Loucy (cell line): ENCODE results near the gene NFASC.

Experiments
- H2AFZ ChIP-seq: fragments of 200-600 bp; sonication (generic); 2 replicates; pipeline ENCODE4 v1.6.0; 2016; ENCODE audit warnings: antibody characterized with exemption, mild to moderate bottlenecking, low read length, moderate library complexity
- H3F3A ChIP-seq: fragments of 200-600 bp; 2 replicates; pipeline ENCODE4 v1.6.0; 2016; ENCODE audit warnings: antibody characterized with exemption, low read depth, mild to moderate bottlenecking
- H3K27me3 ChIP-seq: fragments of 200-600 bp; sonication (generic); 2 replicates; pipeline ENCODE4 v1.6.1; 2014; ENCODE audit warnings: low read length, mild to moderate bottlenecking; ENCODE audit not compliant: insufficient read depth, poor library complexity, severe bottlenecking
- H3K36me3 ChIP-seq: fragments of 200-600 bp; sonication (generic); 2 replicates; pipeline ENCODE4 v1.6.1; 2016; ENCODE audit warnings: low read length; ENCODE audit not compliant: insufficient read depth
- H3K4me1 ChIP-seq: fragments of 200-600 bp; sonication (generic); 2 replicates; pipeline ENCODE4 v1.5.1; 2014; ENCODE audit warnings: low read length, mild to moderate bottlenecking; ENCODE audit not compliant: insufficient read depth, poor library complexity, severe bottlenecking
- H3K4me2 ChIP-seq: fragments of 200-600 bp; sonication (generic); 2 replicates; pipeline ENCODE4 v1.6.0; 2014; ENCODE audit warnings: antibody characterized with exemption, low read length, low read depth, mild to moderate bottlenecking; ENCODE audit not compliant: poor library complexity, severe bottlenecking
- H3K4me3 ChIP-seq: fragments of 200-600 bp; sonication (generic); 2 replicates; pipeline ENCODE4 v1.5.1; 2014; ENCODE audit warnings: low read length, mild to moderate bottlenecking, mixed read lengths; ENCODE audit not compliant: poor library complexity, severe bottlenecking
- H3K79me2 ChIP-seq: fragments of 200-600 bp; sonication (generic); 2 replicates; pipeline ENCODE4 v1.6.1; 2014; ENCODE audit warnings: low read length; ENCODE audit not compliant: insufficient read depth
- H3K9ac ChIP-seq: fragments of 200-600 bp; sonication (generic); 2 replicates; pipeline ENCODE4 v1.6.0; 2014; ENCODE audit warnings: mild to moderate bottlenecking, low read depth, low read length, moderate library complexity; ENCODE audit not compliant: poor library complexity, severe bottlenecking
- H3K9me2 ChIP-seq: fragments of 200-600 bp; sonication (generic); replicated peaks from 2 replicates; pipeline ENCODE4 v1.6.1; 2016; ENCODE audit warnings: low read depth, low read length, mixed read lengths
- H3K9me3 ChIP-seq: fragments of 200-600 bp; sonication (generic); 2 replicates; pipeline ENCODE4 v1.6.1; 2014; ENCODE audit warnings: mild to moderate bottlenecking, antibody characterized with exemption, low read length, low read depth; ENCODE audit not compliant: insufficient read depth
- H4K20me1 ChIP-seq: fragments of 200-600 bp; sonication (generic); 2 replicates; pipeline ENCODE4 v1.6.0; 2014; ENCODE audit warnings: antibody characterized with exemption, low read length, mild to moderate bottlenecking; ENCODE audit not compliant: insufficient read depth, poor library complexity, severe bottlenecking
- EZH2phosphoT487 ChIP-seq: fragments of 200-600 bp; IDR thresholded peaks from 2 replicates; pipeline ENCODE4 v1.6.1; 2018; ENCODE audit warnings: antibody characterized with exemption, mild to moderate bottlenecking, moderate library complexity, borderline replicate concordance
- TF ChIP-seq, protein P1 (sequence below): fragments of 200-600 bp; sonication (generic); conservative IDR thresholded peaks from 2 replicates; pipeline ENCODE4 v1.5.1; 2014; ENCODE audit warnings: mild to moderate bottlenecking, antibody characterized with exemption, low read length

NFASC gene

DNA sequence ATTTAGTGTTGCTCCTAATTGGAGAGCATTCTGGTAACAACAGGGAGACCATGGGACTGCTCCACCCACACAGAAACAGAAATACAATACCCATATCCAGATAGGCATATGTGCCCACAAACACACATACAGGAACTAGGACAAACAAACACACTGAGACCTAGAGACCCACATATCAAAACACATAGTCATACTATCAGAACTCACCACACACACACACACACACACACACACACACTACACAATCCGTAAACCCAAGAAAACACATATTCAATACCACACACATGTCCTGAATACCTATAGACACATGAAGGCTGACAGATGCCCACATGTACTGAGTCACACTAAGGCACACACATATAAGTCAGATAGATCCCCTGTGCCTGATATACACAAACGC, 3.5 kb upstream of the NFASC start:
- Histone ChIP-seq H3K9me3 (no peaks in the 10 kb centered on the region), H3K4me3 (no peak overlapping the region), H3K36me3 (no peaks in the 10 kb centered on the region), H3K4me2 (no peak overlapping the region), H3K27me3 (no peaks in the 10 kb centered on the region), H3K79me2 (no peaks in the 10 kb centered on the region), H2AFZ (no peak overlapping the region), H3K9ac (no peak overlapping the region), H3K9me2 (no peaks in the 10 kb centered on the region), H3K4me1 (no peaks in the 10 kb centered on the region), H3F3A (no peaks in the 10 kb centered on the region), H4K20me1 (no peaks in the 10 kb centered on the region)
- TF ChIP-seq EZH2phosphoT487: no peak
- TF ChIP-seq, protein P1, sequence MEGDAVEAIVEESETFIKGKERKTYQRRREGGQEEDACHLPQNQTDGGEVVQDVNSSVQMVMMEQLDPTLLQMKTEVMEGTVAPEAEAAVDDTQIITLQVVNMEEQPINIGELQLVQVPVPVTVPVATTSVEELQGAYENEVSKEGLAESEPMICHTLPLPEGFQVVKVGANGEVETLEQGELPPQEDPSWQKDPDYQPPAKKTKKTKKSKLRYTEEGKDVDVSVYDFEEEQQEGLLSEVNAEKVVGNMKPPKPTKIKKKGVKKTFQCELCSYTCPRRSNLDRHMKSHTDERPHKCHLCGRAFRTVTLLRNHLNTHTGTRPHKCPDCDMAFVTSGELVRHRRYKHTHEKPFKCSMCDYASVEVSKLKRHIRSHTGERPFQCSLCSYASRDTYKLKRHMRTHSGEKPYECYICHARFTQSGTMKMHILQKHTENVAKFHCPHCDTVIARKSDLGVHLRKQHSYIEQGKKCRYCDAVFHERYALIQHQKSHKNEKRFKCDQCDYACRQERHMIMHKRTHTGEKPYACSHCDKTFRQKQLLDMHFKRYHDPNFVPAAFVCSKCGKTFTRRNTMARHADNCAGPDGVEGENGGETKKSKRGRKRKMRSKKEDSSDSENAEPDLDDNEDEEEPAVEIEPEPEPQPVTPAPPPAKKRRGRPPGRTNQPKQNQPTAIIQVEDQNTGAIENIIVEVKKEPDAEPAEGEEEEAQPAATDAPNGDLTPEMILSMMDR: no peak

DNA sequence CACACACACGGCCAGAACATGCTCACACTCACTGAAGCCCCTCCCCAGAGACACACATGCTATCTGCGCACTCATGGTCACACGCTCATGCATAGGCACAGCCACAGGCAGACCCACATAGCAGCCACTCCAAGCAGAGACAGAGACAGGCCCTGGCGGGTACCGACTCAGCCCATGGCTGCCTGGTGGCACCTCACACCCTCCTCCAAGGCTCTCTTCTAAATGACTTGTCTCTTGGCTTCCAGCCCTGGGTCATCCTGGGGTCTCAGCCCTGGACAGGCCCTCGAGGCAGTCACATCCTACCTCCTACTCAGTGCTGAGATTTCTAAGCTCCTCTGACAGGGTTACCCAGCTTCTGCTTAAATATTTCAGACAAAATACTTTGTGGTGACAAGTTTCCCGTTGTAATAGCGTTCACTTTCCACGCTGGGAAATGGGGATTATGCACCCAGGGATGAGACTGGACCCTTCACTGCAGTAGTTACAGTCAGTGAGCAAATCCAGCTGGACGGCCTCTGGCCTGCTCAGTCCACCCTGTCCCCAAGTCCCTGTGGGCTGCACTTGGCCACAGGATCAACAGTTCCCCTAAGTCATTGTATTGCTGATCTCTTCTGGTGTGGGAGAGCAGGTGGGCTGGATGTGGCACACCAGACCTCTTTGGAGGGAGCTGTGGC, 2.9 kb upstream of the NFASC start:
- H3F3A ChIP-seq: no peaks in the 10 kb centered on the region
- H3K36me3 ChIP-seq: no peaks in the 10 kb centered on the region
- no peak overlapping the region for H3K4me3 ChIP-seq
- H2AFZ ChIP-seq: no peak overlapping the region
- no peak overlapping the region for H3K4me2 ChIP-seq
- H3K27me3 ChIP-seq: no peaks in the 10 kb centered on the region
- no peaks in the 10 kb centered on the region for H3K79me2 ChIP-seq
- H3K9ac ChIP-seq: no peak overlapping the region
- TF ChIP-seq, protein P1: no peak
- TF ChIP-seq EZH2phosphoT487: no peak
- no peaks in the 10 kb centered on the region for H3K9me3 ChIP-seq
- no peaks in the 10 kb centered on the region for H3K4me1 ChIP-seq
- no peaks in the 10 kb centered on the region for H4K20me1 ChIP-seq
- H3K9me2 ChIP-seq: no peaks in the 10 kb centered on the region

DNA sequence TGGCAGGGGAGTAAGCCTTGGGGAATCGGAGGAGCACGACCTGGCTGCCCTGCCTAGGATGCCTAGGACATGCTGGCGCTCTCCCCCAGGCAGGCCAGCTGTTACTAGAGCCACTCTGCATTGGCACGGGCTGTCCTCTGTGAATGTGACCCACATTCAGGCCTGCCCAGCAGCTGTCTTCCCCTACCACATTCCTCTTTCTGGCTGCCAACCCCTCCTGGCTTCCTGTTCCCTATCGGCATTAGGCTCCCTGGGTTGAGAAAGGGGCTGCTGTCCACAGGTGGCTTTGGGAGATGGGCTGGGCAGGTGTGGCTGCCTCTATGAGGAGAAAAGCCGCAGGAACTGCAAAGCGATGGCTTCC, 2.3 kb upstream of the NFASC start:
- Histone ChIP-seq H4K20me1 (no peaks in the 10 kb centered on the region), H3K79me2 (no peaks in the 10 kb centered on the region), H3K4me2 (no peak overlapping the region), H3K4me1 (no peaks in the 10 kb centered on the region), H3F3A (no peaks in the 10 kb centered on the region), H3K9ac (no peak overlapping the region), H3K9me2 (no peaks in the 10 kb centered on the region), H3K4me3 (no peak overlapping the region), H3K9me3 (no peaks in the 10 kb centered on the region), H2AFZ (no peak overlapping the region), H3K36me3 (no peaks in the 10 kb centered on the region), H3K27me3 (no peaks in the 10 kb centered on the region)
- TF ChIP-seq, protein P1: no peak
- TF ChIP-seq EZH2phosphoT487: no peak
